ENCODE results near the gene CCDC9B.

CCDC9B gene

DNA sequence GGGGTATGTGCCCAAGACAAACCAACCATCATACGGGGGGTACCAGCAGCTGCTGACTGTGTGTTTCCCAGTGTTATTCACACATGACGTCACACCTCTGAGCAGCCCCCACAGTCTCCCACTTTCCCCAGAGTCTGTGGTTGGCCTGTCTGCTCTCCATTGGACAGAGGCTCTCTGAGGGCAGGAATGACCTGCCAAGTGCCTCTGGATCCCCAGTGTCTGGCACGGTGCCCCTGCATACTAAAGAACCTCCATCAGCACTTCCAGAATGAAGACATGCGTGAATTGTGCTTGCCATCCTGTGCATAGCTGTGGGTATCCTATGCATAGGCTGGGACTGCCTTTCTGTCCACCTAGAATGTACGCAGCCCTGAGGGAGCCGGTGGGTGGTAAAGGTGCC is 3.5 kb upstream of the CCDC9B start:
- no peak for DNase-seq

DNA sequence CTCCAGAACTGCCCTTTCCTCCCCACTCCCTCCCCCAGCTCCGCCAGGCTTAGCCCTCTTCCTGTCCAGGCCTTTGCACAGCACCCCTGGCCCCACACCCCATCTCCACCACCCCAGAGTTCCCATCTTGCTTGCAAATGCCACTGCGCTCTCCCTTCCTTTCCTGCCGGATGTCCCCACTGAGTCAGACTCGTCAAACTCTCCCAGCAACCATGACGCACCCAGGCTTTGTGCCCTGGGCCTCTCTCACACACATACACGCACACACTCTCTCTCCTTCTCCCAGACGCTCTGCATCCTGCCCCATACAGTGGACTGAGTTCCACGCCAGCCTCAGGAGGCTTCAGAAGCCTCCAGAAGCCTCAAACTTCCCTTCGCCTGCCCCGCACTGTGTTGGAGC is 2.8 kb upstream of the CCDC9B start:
- DNase-seq, result no peak

DNA sequence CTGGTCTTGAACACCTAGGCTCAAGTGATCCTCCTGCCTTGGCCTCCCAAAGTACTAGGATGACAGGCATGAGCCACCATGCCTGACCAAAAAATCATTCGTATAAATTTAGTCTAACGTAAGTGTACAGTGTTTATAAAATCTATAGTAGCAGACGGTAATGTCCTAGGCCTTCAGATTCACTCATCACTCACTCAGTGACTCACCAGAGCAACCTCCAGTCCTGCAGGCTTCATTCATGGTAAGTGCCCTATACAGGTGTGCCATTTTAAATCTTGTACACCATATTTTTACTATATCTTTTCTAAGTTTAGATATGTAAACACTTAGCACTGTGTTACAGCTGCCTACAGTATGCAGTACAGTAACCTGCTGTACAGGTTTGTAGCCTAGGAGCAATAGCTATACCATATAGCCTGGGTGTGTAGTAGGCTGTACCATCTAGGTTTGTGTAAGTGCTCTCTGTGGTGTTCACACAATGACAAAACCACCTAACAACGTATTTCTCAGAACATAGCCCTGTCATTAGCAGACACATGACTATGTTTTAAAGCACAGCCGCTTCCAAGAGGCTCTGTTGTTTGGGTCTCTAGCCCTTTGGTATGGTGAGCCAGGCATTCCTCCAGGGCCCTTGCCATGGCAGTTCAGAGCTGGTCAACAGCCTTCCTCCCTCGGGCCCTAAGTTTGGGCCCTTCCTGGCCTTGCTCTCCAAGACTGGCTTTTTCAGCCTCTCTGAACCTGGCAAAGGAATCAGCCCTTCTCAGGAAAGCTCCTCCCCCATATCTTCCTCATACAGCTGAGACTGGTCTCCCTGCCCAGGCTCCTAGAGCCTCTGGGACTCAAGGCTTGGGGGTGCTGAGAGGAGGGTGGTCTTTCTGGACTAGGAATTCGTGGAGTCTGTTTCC is 1.9 kb upstream of the CCDC9B start:
- DNase-seq, result no peak

DNA sequence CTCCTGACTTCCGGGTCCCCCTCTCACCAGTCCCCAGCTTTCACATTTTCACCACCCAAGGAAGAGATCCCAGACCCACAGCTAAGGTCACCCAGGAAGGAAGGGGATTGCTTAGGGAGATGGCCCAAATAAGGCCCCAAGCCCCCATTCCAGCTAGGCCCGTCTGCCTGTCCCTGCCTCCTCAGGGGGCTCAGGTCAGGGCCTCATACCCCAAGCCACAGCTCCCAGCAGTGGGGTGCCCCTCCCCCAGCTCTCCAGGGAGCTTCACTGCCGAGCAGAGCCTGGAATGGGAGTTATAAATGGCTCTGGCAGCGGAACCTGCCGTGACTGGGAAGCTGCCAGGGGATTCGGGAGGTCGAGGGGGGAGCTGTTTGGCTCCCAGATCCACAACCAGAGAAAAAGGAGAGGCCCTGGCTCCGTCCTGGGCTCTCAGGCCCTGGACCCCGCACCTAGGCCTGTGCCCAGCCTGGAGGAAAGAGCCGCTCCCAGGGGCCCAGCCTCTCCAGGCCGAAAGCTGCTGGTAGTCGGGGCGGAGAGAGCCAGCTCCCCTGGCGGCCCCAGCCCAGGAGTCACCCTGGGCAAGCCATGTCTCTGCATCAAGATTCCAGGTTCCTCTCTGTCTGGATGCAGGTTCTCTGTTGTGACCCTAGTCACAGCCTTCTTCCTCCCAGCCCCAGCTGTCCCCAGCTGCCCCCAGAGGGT is 550 bp downstream of the CCDC9B start:
- no peak for DNase-seq

DNA sequence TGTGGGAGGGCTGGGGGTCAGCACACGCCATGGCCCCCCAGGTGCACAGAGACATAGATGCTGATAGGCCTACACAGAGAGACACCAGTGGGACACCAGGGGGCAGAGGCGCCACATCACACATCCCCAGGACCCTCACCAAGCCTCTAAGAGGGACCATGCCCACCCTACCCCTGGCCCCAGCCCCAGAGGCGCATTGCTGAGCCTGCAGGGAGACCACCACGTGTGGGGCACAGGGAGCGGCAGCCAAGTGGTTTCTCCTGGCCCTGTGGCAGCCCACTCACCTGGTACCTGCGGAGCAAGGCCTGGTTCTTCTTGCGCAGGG is 1.2 kb downstream of the CCDC9B start:
- DNase-seq, result no peak

DNA sequence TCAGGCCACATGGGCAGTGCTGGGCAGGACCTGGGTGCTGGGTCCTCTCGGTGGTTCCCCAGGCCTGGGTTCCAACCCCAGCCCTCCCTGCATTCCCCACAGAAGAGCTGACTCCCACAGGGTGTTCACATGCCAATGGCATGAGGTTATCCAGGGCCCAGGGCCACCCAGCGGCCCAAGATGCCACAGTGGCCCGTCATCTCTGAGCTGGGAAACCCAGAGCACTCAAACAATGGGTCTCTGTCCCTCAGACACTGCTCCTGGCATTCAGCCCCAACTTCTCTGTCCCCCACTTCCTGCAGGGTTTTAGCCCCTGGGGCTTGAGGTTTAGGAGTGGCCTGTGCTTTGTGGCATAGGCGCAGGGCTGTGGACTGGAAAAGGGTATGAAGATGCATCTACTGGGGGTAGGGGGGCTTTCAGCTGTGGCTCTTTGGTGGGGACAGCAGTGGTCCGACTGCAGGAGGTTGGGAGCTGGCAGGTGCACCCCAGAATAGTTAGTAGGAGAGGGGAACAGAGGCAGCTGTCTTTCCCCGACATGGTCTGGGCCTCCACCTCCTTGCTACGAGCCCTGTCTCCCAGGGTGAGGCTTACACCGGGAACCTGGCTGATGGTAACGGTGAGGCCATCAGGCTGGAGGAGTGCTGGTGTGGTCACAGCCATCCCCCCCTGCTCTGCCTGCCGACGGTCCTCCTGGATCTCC is 1.7 kb downstream of the CCDC9B start:
- DNase-seq, result no peak

DNA sequence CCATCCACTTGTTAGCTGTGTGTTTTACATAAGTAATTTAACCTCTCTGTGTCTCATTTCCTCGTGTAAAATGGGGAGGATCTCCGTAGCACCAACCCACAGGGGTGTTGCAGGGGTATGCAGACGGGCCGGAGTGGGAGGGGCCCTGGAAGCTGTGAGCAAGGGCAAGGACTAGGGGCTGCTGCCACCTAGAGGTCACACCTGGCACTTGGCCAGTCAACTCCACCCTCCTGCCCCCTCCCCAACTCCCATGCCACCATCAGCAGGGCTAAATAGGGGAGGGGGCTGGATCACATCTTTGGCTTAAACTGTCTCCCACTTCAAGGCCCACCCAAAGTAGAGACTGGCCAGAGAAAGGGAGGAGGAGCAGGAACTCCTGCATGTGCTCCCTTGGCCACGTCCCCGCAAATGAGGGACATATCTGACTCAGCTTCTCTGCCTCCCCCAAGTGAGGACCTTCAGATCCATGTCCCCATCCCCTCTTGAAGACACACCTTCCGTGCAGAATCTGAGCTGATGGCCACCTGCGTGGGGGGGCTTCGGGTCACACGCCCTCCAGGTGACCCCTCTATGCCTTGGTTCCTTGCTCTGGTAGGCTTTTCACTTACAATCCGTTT is 2.6 kb downstream of the CCDC9B start:
- peak; percentile 85 for DNase-seq

DNA sequence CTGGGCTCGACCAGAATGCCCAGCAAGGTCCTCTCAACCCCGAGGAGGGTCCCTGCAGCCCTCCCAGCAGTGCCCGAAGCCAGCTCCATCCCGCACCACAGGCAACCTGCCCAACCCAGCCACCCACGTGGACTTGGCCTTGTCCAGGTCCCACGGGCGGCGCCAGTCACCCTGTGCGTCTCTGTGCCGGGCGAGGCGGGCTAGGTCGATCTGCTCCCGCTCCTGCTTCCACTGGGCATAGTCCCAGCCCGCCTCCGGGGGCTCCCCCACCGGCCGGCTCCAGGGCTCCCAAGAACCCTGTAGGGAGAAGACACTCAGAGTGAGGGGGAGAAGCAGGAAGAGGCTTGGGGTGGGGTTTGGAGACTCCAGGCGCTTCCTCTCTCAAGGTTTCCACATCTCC is 3.1 kb downstream of the CCDC9B start:
- no peak for DNase-seq

DNA sequence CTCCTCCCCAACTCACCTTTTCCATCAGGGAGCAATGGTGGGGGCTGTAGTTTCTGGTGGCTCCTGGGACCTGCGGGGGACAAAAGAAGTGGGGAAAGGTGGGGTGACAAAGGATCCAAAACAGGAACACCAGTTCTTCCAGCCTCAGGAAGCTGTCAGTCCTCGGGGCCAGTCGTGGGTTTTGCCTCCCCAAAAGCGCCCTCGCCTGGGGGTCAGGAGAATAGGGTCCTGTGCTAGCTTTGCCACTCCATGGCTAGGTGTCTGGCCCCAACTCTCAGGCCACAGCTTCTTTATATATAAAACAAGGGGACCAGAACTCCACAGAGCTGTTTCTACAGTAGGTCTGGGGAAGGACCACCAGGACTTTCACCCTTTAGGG is 4.0 kb downstream of the CCDC9B start:
- no peak for DNase-seq

DNA sequence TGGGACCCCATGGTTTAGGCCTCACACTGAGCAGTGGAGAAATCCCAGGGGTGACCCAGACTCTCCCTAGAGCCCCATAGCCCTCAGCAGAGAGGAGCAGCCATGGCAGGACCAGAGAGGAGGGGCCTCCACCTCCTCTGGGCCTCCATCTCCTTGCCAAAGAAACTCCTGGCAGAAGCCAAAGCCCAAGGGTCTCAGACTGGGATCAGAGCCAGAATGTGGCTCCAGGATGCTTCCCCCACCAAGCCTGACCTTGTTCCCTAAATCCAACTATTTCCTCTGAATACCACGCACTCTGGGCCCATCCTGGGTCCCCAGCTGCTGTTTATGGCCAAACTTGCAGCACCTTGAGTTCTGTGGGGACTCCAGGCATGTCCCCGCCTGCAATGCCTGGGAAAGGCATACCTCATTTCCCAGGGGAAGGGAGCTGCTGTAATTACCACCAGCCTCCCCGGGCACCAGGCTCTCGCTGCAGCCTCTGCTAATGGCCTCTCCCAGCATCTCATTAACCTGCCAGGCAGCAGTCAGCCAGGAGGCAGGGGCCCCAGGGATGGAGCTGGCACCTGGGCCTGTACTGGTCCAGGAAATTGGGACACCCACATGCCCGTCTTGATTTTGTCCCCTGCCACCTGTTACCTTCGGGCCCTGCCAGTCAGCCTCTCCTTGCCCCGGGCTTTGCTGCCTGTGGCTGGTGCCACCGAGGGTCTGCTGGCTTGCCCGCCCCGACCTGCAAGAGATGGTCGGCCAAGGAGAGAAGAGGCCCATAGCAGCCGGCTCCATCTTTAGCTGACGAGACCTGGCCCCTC is 4.6 kb downstream of the CCDC9B start:
- DNase-seq, result no peak

DNA sequence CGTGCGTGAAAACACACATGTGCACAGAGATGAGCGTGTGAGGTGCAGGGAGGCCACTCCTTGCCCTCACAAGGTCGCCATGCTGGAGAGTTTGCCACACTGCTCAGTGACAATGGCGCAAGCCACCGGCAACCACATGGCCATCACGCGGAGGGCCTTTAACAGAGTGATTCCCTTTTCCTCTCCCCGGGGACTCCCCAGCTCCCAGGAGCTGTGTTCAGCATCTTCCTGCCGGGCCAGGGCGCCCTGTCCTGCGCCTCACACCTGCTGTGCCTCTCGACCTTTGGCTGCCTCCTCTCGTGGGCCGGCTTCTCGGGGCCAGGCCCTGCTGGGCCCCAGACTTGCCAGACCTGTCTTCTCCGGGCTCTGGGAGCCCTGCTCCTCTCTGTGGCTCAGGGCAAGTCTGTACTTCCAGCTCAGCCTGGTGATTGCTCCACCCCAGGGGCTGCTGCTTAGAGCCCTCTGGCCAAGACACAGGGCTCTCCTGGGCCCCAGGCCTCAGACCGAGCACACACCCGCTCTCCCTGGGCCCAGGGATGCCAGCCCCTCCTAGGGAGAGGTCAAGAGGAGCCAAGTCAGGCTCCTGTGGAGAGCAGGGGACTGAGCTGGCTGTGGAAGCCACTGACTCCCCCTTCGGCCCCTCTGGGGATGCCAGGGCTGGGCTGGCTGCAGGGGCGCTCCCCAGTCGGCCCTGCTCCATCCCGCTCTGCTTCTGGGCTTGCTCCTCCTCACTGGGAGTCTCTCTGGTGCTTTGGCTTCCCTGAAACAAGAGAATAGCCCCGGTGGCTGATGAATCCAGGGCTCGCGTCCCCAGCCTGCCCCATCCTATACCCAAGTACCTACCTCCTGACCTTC is 5.6 kb downstream of the CCDC9B start:
- no peak for DNase-seq

DNA sequence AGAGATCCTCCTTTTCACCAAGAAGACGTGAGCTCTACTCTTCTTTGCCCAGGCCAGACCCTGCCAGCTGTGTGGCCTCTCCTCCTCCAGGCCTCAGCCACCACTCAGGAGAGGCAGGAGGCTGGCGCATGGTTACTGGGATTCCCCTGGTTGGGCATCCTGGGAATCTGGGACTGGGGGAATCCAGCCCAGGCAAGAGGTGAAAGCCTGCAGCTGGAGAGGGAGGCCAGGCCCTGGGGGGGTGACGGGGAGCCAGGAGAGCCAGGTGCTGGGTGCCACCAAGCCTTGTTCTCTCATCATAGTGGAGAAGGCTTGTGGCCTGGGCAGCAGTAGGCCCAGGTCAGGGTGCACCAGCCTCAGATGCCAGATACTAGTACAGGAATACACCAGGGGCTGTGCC is 6.2 kb downstream of the CCDC9B start:
- no peak for DNase-seq

DNA sequence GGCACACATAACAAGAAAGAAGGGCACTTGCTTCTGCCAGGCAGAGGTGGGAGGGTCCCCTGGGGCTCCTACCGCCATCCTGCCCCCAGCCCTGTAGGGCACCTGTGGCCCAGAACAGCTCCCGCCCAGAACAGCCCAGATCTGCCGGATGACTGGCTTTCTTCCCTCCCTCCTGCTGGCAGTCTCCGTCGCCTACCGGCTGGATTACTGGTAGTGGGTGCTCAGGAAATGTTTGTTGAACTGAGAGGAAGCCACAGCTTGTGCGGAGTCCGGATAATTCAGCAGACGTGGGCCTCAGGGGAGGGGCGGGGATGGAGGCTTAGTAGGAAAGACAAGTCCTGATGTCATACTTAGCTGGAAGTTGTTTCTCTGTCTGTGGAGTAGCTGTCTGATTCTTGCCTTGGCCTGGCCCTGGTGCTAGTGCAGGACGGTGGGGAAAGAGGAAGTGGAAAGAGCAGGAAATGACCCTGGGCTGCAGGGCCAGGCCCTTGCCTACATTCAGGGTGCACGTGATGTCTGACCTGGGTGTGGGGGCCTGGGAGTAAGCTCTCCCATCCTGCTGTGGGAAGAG is 6.7 kb downstream of the CCDC9B start:
- peak; percentile 49 for DNase-seq

DNA sequence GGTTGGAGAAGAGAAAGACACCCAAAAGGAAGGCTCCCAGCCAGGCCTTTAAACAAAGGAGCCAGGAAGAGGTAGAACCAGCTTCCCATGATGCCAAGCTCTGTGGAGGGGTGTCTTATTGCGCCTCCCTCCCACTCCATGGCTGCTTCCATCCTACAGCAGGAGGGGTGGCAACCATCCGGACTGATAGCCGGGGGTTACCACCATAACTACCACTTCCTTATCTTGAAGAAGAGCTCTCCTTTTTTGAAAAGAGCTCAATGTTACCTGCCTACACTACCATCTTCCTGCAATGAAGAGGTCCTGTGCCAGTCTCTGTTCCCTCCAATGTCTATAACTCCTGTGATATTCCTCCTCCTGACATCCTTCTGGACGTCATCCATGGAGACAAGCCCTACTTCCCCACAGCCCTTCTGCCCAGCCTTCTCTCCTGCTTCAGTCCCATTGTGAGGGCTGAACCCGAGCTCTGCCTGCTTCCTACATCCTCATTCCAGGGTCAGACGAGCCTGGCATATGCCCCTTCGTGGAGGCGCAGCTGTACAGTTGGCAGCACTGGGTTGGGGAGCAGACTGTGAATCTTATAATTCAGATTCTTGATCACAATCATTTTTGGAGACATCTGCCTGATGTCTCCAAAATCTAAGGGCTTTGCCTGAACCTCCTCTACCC is 8.5 kb downstream of the CCDC9B start:
- no peak for DNase-seq

DNA sequence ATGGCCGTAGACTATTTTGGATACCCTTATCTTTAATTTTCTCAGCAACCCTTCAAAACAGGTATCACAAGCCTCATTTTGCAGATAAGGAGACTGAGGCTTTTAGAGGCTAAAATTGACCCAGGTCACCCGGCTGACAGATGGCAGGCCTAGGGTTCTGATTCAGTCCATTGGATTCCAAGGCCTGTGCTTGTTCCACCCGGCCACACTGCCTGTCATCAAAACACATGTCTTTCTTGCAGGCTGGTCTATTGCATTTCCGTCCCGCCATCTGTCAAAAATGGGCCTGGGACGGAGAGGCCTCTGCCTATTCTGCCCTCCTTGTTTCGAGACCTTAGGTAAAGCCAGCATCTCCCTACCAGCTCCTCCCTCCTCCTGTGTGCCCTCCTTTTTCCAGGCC is 9.1 kb downstream of the CCDC9B start:
- no peak for DNase-seq

DNA sequence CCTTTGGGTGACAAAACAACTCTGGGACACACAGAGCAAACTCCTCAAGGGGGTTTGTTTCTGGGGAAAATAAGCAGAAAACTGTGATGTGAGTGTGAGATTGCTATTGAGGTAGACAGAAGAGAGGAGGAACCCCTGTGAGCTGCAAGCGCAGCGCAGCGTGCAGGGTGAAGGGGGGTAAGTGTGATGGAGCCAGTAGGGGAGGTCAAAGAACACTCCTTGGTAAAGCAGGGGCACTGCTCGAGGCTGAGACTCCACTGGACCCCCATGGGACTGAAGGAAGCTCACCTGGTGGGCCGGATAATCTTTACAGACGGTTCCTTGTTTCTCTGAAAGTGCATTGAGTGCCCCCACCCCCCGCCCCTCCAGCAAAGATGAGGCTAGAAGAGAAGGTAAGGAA is 9.7 kb downstream of the CCDC9B start:
- DNase-seq, result no peak

DNA sequence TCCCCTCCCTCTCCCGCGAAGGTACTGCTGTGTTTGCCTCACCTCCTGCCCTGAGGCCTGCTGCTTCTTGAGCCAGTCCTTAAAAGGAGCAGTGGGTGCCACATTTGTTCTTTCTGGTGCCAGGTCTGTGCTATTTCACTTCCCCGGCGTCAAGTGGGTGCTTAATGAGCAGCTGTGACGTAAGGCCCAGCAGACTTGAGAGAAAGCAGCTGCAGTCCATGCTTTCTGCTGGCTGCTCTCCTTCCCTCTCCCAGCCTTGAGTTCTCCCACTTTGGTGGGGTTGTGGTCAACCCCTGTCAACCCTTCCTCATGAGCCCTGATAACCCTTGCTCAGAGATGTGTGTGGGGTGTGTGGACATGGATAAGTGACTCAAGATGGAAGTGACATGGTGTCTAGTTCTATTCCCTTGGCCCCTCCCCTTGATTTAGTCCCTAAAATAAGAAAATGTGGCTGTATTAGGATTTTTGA is 10.3 kb downstream of the CCDC9B start:
- DNase-seq, result no peak

DNA sequence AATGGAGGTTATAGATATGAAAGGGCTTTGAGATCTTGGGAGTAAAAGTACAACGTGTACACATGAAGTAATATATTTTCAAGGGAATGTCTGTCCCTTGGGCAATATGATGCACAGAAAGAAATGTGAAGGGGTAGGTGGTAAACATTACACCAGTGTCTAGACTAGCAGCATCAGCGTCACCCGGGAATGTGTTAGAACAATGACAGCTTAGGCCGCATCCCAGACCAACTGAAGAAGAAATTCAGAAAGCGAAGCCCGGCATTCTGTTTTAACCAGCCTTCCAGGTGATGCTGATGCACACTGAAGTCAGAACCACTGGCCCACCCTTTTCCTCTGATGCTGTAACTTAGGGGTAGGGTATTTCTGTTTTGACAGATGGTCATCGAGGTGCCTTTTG is 10.9 kb downstream of the CCDC9B start:
- DNase-seq, result no peak

DNA sequence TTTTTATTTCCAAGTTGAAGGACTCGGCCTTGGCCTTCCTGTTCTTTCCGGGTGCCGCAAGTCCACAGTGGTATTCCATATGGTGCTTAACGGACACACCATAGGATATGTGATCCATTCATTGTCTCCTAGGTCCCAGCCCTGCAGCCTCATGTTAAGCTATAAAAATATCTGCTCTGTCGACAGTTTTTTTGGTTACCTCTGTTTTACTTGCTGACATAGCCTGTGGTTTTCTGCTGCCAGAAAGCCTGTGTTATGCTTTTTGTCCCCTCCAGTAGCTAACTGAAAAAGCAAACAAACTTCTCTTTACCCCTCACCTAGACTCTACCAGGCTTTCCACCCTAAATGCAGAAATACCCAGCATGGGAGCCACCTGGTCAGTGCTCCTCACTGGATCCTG is 12.0 kb downstream of the CCDC9B start:
- no peak for DNase-seq

DNA sequence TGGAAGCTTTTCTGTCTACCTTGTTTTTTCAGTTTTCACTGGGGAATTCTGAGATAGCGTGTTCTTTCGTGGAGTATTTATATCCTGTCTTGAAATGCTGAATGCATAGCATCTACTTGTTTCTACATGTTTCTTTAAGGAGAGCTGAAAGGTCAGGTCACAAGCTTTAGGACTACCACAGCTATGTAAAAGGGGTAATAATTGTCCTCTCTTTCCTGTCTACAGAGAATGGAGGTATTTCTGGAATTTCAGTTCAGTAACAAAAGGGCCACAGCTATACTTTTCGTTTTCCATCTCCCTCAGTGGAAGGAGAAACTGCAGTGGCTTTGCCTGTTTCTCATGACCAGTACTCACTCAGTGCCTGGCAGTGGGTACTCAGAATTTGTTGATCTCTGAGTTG is 12.6 kb downstream of the CCDC9B start:
- no peak for DNase-seq

DNA sequence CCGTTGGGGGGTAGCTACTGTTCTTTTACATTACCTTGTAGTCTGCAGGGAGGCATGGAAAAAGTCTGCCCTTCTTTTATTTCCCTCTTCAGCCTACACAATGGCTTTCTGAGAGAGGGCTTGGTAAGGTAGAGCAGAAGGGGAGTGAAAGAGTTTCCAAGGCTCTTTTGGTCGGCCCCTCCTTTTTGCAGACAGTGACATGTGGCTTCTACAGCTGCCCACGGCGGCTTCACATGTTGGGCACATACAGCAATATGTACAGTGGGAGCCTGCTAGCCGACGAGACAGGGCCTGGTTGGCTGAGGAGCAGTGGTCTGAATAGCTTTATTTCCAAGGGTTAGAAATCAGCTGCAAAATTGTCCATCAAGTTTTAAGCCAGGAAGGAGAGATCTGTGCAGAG is 13.3 kb downstream of the CCDC9B start:
- DNase-seq, result peak; percentile 25

Data from retina (tissue), 1 donor.